ENCODE measurements around the gene ZCCHC7. TPM values are rescaled to one million over a fixed set of nuclear protein-coding genes. Genes with fewer than 3 reads are reported as not detected.
A peak's percentile ranks its signal among the peaks of the same experiment; 100 is the strongest.
"Not testable (repeated sequence)": the region's sequence is repeated elsewhere in the genome, so short reads cannot be mapped to it uniquely, and the experiment has no call there.

Gene ZCCHC7
- total RNA-seq, 2 experiments from 2014 or later = 20.1 to 20.6 TPM

GRCh38 chr9:37141015-37141414 lies 20.6 kb downstream of the ZCCHC7 start:
- no peaks in the 10 kb centered on the region for H3K27me3 Mint-ChIP-seq
- H3K27ac Mint-ChIP-seq = no peak overlapping the region
- DNase-seq (no peak), ATAC-seq (no peak)
- H3K4me1 Mint-ChIP-seq = peaks cover 11% of the 10 kb centered on the region
- H3K4me3 Mint-ChIP-seq = no peak overlapping the region
- CTCF ChIA-PET = no interaction called here
- peaks cover 22% of the 10 kb centered on the region for H3K36me3 Mint-ChIP-seq
- H3K9me3 Mint-ChIP-seq (ENCODE audit: low read depth) = no peaks in the 10 kb centered on the region

- Mint-ChIP-seq H3K9me3 (ENCODE audit: low read depth) (no peaks in the 10 kb centered on the region), H3K36me3 (peaks cover 26% of the 10 kb centered on the region), H3K4me1 (peaks cover 22% of the 10 kb centered on the region), H3K4me3 (no peak overlapping the region), H3K27me3 (no peaks in the 10 kb centered on the region), H3K27ac (peak overlapping the region; percentile 43)
- ATAC-seq (no peak), DNase-seq (no peak)
- CTCF ChIA-PET = interaction anchor here (0.9 kb wide), 1 partner anchor 13 kb away, joined by 3 read pairs; no protein-coding TSS in a partner anchor
Measured at GRCh38 chr9:37144762-37145161, 24.4 kb downstream of the ZCCHC7 start.

- CTCF ChIA-PET = interaction anchor here (0.8 to 1.1 kb wide), 3 partner anchors 14 to 45 kb away, joined by 3 read pairs; no protein-coding TSS in a partner anchor
- peak overlapping the region; percentile 63 for H3K4me3 Mint-ChIP-seq
- peaks cover 20% of the 10 kb centered on the region for H3K36me3 Mint-ChIP-seq
- DNase-seq (no peak), ATAC-seq (peak; percentile 76)
- peaks cover 23% of the 10 kb centered on the region for H3K4me1 Mint-ChIP-seq
- no peaks in the 10 kb centered on the region for H3K27me3 Mint-ChIP-seq
- peak overlapping the region; percentile 86 for H3K27ac Mint-ChIP-seq
- no peaks in the 10 kb centered on the region for H3K9me3 Mint-ChIP-seq (ENCODE audit: low read depth)
Measured at GRCh38 chr9:37146410-37146809, 26.0 kb downstream of the ZCCHC7 start.

- DNase-seq (no peak), ATAC-seq (no peak)
- Mint-ChIP-seq H3K27ac (no peak overlapping the region), H3K4me3 (no peak overlapping the region), H3K4me1 (peaks cover 21% of the 10 kb centered on the region), H3K9me3 (ENCODE audit: low read depth) (no peaks in the 10 kb centered on the region), H3K36me3 (peaks cover 24% of the 10 kb centered on the region), H3K27me3 (no peaks in the 10 kb centered on the region)
- CTCF ChIA-PET = interaction anchor here (1.0 kb wide), 1 partner anchor 10 kb away, joined by 3 read pairs; no protein-coding TSS in a partner anchor
Measured at GRCh38 chr9:37148181-37148580, 27.8 kb downstream of the ZCCHC7 start.

- Mint-ChIP-seq H3K27me3 (no peaks in the 10 kb centered on the region), H3K36me3 (peaks cover 30% of the 10 kb centered on the region), H3K4me1 (peaks cover 16% of the 10 kb centered on the region), H3K9me3 (ENCODE audit: low read depth) (no peaks in the 10 kb centered on the region), H3K4me3 (no peak overlapping the region), H3K27ac (no peak overlapping the region)
- ATAC-seq (no peak), DNase-seq (no peak)
- CTCF ChIA-PET = no interaction called here
Measured at GRCh38 chr9:37149666-37150308, 29.4 kb downstream of the ZCCHC7 start.

- CTCF ChIA-PET = no interaction called here
- Mint-ChIP-seq H3K4me1 (peaks cover 14% of the 10 kb centered on the region), H3K4me3 (no peak overlapping the region), H3K36me3 (peaks cover 30% of the 10 kb centered on the region), H3K9me3 (ENCODE audit: low read depth) (no peaks in the 10 kb centered on the region), H3K27me3 (no peaks in the 10 kb centered on the region), H3K27ac (no peak overlapping the region)
- ATAC-seq (no peak), DNase-seq (no peak)
Measured at GRCh38 chr9:37150415-37150814, 30.0 kb downstream of the ZCCHC7 start.

- no peak overlapping the region for H3K4me3 Mint-ChIP-seq
- CTCF ChIA-PET = interaction anchor here (0.9 kb wide), 1 partner anchor 40 kb away, joined by 3 read pairs; no protein-coding TSS in a partner anchor
- H3K9me3 Mint-ChIP-seq (ENCODE audit: low read depth) = no peaks in the 10 kb centered on the region
- peaks cover 34% of the 10 kb centered on the region for H3K36me3 Mint-ChIP-seq
- DNase-seq = no peak
- peaks cover 16% of the 10 kb centered on the region for H3K4me1 Mint-ChIP-seq
- no peaks in the 10 kb centered on the region for H3K27me3 Mint-ChIP-seq
- no peak for ATAC-seq
- no peak overlapping the region for H3K27ac Mint-ChIP-seq
Measured at GRCh38 chr9:37151812-37152211, 31.4 kb downstream of the ZCCHC7 start.

- peaks cover 34% of the 10 kb centered on the region for H3K36me3 Mint-ChIP-seq
- H3K27ac Mint-ChIP-seq = no peak overlapping the region
- ATAC-seq (no peak), DNase-seq (no peak)
- H3K9me3 Mint-ChIP-seq (ENCODE audit: low read depth) = no peaks in the 10 kb centered on the region
- no peaks in the 10 kb centered on the region for H3K27me3 Mint-ChIP-seq
- CTCF ChIA-PET = no interaction called here
- H3K4me1 Mint-ChIP-seq = peaks cover 18% of the 10 kb centered on the region
- no peak overlapping the region for H3K4me3 Mint-ChIP-seq
Measured at GRCh38 chr9:37152365-37152764, 32.0 kb downstream of the ZCCHC7 start.

GRCh38 chr9:37155601-37156000 lies 35.2 kb downstream of the ZCCHC7 start:
- Mint-ChIP-seq H3K36me3 (peaks cover 39% of the 10 kb centered on the region), H3K9me3 (ENCODE audit: low read depth) (no peaks in the 10 kb centered on the region), H3K4me3 (no peak overlapping the region), H3K27ac (no peak overlapping the region), H3K27me3 (no peaks in the 10 kb centered on the region), H3K4me1 (peaks cover 15% of the 10 kb centered on the region)
- no peak for ATAC-seq
- CTCF ChIA-PET = interaction anchor here (1.4 kb wide), 1 partner anchor 78 kb away, joined by 3 read pairs; no protein-coding TSS in a partner anchor
- DNase-seq = no peak

GRCh38 chr9:37156205-37156604 lies 35.8 kb downstream of the ZCCHC7 start:
- peaks cover 39% of the 10 kb centered on the region for H3K36me3 Mint-ChIP-seq
- H3K27me3 Mint-ChIP-seq = no peaks in the 10 kb centered on the region
- no peak overlapping the region for H3K27ac Mint-ChIP-seq
- DNase-seq (no peak), ATAC-seq (no peak)
- CTCF ChIA-PET = interaction anchor here (1.4 kb wide), 1 partner anchor 77 kb away, joined by 3 read pairs; no protein-coding TSS in a partner anchor
- H3K4me1 Mint-ChIP-seq = peaks cover 15% of the 10 kb centered on the region
- H3K9me3 Mint-ChIP-seq (ENCODE audit: low read depth) = no peaks in the 10 kb centered on the region
- H3K4me3 Mint-ChIP-seq = no peak overlapping the region

GRCh38 chr9:37156781-37157356 lies 36.5 kb downstream of the ZCCHC7 start:
- no peak overlapping the region for H3K27ac Mint-ChIP-seq
- H3K27me3 Mint-ChIP-seq = no peaks in the 10 kb centered on the region
- H3K4me3 Mint-ChIP-seq = no peak overlapping the region
- no peak for DNase-seq
- ATAC-seq = peak; percentile 27
- peaks cover 41% of the 10 kb centered on the region for H3K36me3 Mint-ChIP-seq
- peaks cover 15% of the 10 kb centered on the region for H3K4me1 Mint-ChIP-seq
- CTCF ChIA-PET = interaction anchor here (1.4 kb wide), 1 partner anchor 76 kb away, joined by 3 read pairs; no protein-coding TSS in a partner anchor
- H3K9me3 Mint-ChIP-seq (ENCODE audit: low read depth) = no peaks in the 10 kb centered on the region

GRCh38 chr9:37157726-37158377 lies 37.5 kb downstream of the ZCCHC7 start:
- H3K9me3 Mint-ChIP-seq (ENCODE audit: low read depth) = no peaks in the 10 kb centered on the region
- H3K27me3 Mint-ChIP-seq = no peaks in the 10 kb centered on the region
- CTCF ChIA-PET = no interaction called here
- peaks cover 37% of the 10 kb centered on the region for H3K36me3 Mint-ChIP-seq
- H3K27ac Mint-ChIP-seq = no peak overlapping the region
- DNase-seq (no peak), ATAC-seq (no peak)
- no peak overlapping the region for H3K4me3 Mint-ChIP-seq
- peaks cover 15% of the 10 kb centered on the region for H3K4me1 Mint-ChIP-seq

GRCh38 chr9:37163299-37163698 lies 42.9 kb downstream of the ZCCHC7 start:
- DNase-seq (no peak), ATAC-seq (no peak)
- H3K27me3 Mint-ChIP-seq = no peaks in the 10 kb centered on the region
- CTCF ChIA-PET = no interaction called here
- peaks cover under 1% of the 10 kb centered on the region for H3K4me1 Mint-ChIP-seq
- no peak overlapping the region for H3K27ac Mint-ChIP-seq
- peaks cover 33% of the 10 kb centered on the region for H3K36me3 Mint-ChIP-seq
- no peaks in the 10 kb centered on the region for H3K9me3 Mint-ChIP-seq (ENCODE audit: low read depth)
- no peak overlapping the region for H3K4me3 Mint-ChIP-seq

GRCh38 chr9:37164335-37164734 lies 44.0 kb downstream of the ZCCHC7 start:
- H3K36me3 Mint-ChIP-seq = peaks cover 37% of the 10 kb centered on the region
- ATAC-seq; DNase-seq; H3K27me3 Mint-ChIP-seq; H3K4me1 Mint-ChIP-seq; H3K9me3 Mint-ChIP-seq (ENCODE audit: low read depth); H3K27ac Mint-ChIP-seq; H3K4me3 Mint-ChIP-seq; CTCF ChIA-PET: not testable (repeated sequence)

Data from activated CD8-positive, alpha-beta memory T cell treated with anti-CD3 and anti-CD28 coated beads, Interleukin-2, amount 10 ng/mL, durations not matched to agents 7 days and 5 days (primary cell).